A673 (cell line): ENCODE measurements around the gene BMP2K.

Experiments used
- EZH2 ChIP-seq: fragments of 200-600 bp; sonication (generic); IDR thresholded peaks from 2 replicates; pipeline ENCODE4 v1.6.1; 2017; ENCODE audit warnings: borderline replicate concordance, low read depth, mild to moderate bottlenecking, mixed read lengths, antibody characterized with exemption, low read length; ENCODE audit not compliant: poor library complexity, severe bottlenecking
- TF ChIP-seq, protein P1 (sequence below): fragments of 300-800, 200-600 bp; sonication (generic); conservative IDR thresholded peaks from 2 replicates; pipeline ENCODE4 v1.5.1; 2017; ENCODE audit warnings: low read depth, mild to moderate bottlenecking, antibody characterized with exemption, low read length, moderate library complexity, mixed read lengths

DNA sequence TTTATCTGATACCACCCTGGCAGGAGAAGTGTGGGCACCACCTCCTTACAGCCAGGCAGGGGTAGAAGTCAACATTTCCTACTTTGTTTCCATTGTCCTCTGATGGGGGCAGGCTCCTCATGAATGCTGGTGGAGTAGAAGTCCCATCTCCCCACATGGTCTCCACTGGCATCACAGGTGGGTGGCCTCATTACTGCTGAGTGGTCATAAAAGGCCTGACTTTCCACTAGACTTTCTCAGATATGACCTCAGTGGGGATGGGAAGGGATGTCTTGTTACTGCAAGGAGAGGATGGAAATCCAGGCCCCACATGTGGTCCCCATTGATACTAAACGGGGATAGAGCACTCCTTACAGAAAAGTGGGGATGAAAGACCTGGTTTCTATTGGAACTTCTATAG, 18.6 kb upstream of the BMP2K start:
- TF ChIP-seq, protein P1, sequence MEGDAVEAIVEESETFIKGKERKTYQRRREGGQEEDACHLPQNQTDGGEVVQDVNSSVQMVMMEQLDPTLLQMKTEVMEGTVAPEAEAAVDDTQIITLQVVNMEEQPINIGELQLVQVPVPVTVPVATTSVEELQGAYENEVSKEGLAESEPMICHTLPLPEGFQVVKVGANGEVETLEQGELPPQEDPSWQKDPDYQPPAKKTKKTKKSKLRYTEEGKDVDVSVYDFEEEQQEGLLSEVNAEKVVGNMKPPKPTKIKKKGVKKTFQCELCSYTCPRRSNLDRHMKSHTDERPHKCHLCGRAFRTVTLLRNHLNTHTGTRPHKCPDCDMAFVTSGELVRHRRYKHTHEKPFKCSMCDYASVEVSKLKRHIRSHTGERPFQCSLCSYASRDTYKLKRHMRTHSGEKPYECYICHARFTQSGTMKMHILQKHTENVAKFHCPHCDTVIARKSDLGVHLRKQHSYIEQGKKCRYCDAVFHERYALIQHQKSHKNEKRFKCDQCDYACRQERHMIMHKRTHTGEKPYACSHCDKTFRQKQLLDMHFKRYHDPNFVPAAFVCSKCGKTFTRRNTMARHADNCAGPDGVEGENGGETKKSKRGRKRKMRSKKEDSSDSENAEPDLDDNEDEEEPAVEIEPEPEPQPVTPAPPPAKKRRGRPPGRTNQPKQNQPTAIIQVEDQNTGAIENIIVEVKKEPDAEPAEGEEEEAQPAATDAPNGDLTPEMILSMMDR: no peak
- no peak for TF ChIP-seq EZH2
